VCaP (cell line): ENCODE results near the gene LRIG2.
A peak's percentile ranks its signal among the peaks of the same experiment; 100 is the strongest.

Experiments used
- H3K27ac ChIP-seq: fragments of 450-650 bp; 2 replicates; pipeline ENCODE4 v1.5.1; 2017
- TF ChIP-seq, protein P1 (sequence below): fragments of 450-650 bp; conservative IDR thresholded peaks from 2 replicates; pipeline ENCODE4 v1.5.1; 2017; ENCODE audit warnings: mild to moderate bottlenecking, moderate library complexity

LRIG2 gene

DNA sequence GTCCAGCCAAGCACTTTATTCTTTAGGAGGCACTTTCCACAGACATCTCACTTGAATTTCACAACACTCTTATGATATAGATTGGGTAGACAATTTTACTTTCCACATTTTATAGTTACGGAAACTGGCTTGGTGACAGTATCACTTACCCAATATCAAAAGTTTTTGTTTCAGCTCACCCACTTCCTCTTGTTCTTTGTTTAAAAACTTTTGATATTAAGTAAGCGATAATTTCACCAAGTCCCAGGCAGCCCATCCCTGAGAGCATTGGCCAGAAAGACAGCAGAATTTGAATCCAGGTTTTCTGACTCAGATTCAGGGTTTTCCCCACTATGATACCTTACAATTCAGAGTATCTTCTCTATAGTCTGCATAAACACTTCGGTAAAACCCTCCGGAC is 60.0 kb downstream of the LRIG2 start:
- H3K27ac ChIP-seq = no peak overlapping the region
- TF ChIP-seq, protein P1, sequence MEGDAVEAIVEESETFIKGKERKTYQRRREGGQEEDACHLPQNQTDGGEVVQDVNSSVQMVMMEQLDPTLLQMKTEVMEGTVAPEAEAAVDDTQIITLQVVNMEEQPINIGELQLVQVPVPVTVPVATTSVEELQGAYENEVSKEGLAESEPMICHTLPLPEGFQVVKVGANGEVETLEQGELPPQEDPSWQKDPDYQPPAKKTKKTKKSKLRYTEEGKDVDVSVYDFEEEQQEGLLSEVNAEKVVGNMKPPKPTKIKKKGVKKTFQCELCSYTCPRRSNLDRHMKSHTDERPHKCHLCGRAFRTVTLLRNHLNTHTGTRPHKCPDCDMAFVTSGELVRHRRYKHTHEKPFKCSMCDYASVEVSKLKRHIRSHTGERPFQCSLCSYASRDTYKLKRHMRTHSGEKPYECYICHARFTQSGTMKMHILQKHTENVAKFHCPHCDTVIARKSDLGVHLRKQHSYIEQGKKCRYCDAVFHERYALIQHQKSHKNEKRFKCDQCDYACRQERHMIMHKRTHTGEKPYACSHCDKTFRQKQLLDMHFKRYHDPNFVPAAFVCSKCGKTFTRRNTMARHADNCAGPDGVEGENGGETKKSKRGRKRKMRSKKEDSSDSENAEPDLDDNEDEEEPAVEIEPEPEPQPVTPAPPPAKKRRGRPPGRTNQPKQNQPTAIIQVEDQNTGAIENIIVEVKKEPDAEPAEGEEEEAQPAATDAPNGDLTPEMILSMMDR = no peak

DNA sequence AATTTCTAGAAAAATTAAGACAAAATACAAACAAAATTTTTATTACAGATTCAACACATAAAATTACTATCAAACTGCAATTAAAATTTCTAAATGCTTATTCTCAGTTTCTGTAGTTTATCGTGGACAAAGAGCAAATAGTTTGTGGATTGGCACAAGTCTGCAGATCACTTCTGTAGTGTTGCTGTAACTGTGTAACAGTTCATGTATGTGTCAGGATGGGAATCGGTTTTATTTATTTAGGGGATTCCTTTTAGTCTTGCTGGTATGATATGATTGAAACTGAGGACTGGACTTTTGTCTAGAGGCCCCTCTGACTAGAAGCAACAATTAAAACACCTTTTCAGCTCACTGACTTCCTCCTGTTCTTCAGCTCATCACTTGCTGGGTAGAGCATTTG is 60.8 kb downstream of the LRIG2 start:
- TF ChIP-seq, protein P1 = no peak
- no peak overlapping the region for H3K27ac ChIP-seq

DNA sequence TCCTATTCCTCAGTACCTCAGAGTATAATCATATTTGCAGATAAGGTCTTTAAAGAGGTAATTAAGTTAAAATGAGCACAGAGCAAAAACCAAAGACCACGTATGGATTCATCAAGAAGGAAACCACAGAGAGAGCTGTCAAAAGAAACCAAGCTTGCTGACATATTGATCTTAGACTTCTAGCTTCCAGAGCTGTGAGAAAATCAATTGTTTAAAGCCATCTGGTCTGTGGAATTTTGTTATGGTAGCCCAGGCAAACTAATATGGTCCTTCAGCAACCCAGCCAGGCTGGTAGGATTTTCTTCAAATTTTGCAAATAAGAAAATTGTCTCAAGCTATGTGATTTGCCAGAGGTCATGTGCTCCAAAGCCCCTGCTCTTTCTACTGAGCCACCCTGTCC is 62.5 kb downstream of the LRIG2 start:
- no peak overlapping the region for H3K27ac ChIP-seq
- TF ChIP-seq, protein P1 = no peak

DNA sequence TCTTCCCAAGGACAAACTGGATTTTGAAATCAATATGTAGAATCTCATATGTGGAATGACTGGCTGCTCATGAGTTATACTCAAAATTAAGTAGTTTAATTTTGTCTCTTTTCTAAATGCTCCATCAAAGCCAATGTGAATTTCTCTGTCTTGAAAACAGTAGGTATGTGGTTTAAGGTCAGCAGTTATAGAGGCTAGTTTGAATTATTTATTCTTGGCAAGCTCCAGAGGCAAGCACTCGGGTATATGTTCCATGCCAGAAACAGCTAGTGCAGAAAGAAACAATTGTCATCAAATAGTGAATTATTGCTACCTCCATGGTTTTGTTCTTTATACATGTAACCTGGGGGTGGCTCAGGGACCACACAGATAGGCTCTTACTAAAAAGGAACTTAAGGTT is 63.5 kb downstream of the LRIG2 start:
- no peak overlapping the region for H3K27ac ChIP-seq
- TF ChIP-seq, protein P1 = no peak

DNA sequence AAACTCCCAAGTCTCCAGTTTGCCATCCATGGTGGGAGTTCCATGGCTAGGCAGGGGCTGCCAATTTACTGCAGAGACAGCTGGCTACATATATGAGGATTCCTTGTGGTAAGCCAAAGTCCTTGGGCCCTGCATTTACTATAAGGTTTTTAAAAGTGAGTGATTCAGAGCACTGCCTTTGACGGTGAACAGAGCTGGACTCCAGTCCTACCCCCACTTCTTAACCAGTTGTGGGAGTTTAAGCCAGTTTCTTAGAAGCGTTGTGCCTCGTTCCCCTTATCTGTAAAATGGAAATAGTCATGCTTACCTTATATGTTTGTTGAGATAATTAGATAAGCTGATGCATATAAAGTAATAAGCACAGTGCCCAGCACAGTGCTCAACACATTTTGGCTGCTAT is 64.6 kb downstream of the LRIG2 start:
- TF ChIP-seq, protein P1 = no peak
- no peak overlapping the region for H3K27ac ChIP-seq

DNA sequence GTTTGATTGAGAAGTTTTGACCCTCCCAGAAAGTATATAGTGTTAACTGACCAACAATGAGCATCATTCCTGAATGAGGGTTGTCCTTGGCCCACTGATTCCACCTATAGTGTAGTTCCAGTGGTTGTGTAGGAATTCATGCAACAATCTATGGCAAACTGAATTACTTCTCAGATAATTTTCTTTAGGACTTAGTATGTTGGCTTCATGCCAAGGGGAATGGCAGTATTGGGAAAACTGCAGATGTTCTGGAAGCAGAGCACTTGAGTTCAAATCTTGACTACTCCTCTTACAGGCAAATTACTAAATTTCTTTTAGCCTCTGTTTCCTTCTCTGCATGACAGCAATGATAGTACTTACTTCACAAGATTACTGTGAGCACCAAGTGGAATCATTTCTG is 65.8 kb downstream of the LRIG2 start:
- H3K27ac ChIP-seq = no peak overlapping the region
- TF ChIP-seq, protein P1 = no peak

DNA sequence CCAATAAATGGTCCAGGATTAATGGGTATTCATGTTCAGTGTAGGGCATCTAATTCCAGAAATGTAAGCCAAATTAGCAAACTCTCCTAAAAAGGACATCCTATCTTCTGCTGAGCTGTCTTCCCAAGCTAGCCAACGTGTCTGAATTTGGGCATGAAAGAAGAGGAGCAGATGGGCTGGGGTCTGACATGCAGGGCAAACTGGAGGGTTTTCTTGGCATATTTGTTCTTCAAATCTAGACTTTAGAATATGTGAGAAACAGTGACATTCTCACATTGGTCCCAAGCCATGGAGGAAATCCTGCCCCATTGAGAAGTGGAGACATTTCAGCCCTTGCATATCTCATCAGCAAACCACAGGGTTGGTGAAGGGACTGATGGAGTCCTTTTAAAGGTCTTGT is 67.2 kb downstream of the LRIG2 start:
- peak overlapping the region; percentile 37; the same call in 1 of the 2 replicates for H3K27ac ChIP-seq
- TF ChIP-seq, protein P1 = no peak
